HEK293T (cell line): ENCODE measurements around the gene PIK3AP1.
"Not testable (repeated sequence)": the region's sequence is repeated elsewhere in the genome, so short reads cannot be mapped to it uniquely, and the experiment has no call there.

Source experiments
- CTCF ChIA-PET: fragments of 350-600 bp; formaldehyde crosslinking; extraction: SDS; loops from one replicate; lab custom pipeline; 2021; ENCODE audit warnings: antibody characterized with exemption, inconsistent platforms; lab: Yijun Ruan, JAX
- POLR2A ChIA-PET: fragments of 350-600 bp; formaldehyde crosslinking; extraction: SDS; loops from one replicate; lab custom pipeline; 2020; ENCODE audit warnings: antibody characterized with exemption, inconsistent platforms; lab: Yijun Ruan, JAX
- DNase-seq: peaks from one replicate; pipeline ENCODE4 v3.0.0; 2012; ENCODE audit warnings: mixed read lengths; ENCODE audit errors: extremely low spot score
- ARNT ChIP-seq: fragments of 450-650 bp; IDR thresholded peaks from 2 replicates; pipeline ENCODE4 v1.6.1; 2017; ENCODE audit warnings: mild to moderate bottlenecking
- BHLHE40 ChIP-seq: fragments of 450-650 bp; IDR thresholded peaks from 2 replicates; pipeline ENCODE4 v1.6.1; 2016; ENCODE audit warnings: mild to moderate bottlenecking, moderate library complexity, borderline replicate concordance
- CTBP1 ChIP-seq: fragments of 450-650 bp; IDR thresholded peaks from 2 replicates; pipeline ENCODE4 v1.6.1; 2016; ENCODE audit warnings: borderline replicate concordance
- ELF4 ChIP-seq: fragments of 450-650 bp; IDR thresholded peaks from 2 replicates; pipeline ENCODE4 v1.6.1; 2017; ENCODE audit warnings: antibody characterized with exemption
- FOXA1 ChIP-seq: fragments of 450-650 bp; IDR thresholded peaks from 2 replicates; pipeline ENCODE4 v1.6.1; 2016; ENCODE audit warnings: mild to moderate bottlenecking
- FOXK2 ChIP-seq: fragments of 450-650 bp; IDR thresholded peaks from 2 replicates; pipeline ENCODE4 v1.6.1; 2016; ENCODE audit warnings: mild to moderate bottlenecking
- FOXM1 ChIP-seq: fragments of 450-650 bp; IDR thresholded peaks from 2 replicates; pipeline ENCODE4 v1.6.1; 2017; ENCODE audit warnings: mild to moderate bottlenecking, borderline replicate concordance
- HDGF ChIP-seq: fragments of 450-650 bp; IDR thresholded peaks from 2 replicates; pipeline ENCODE4 v1.6.1; 2017; ENCODE audit warnings: antibody characterized with exemption, borderline replicate concordance
- L3MBTL2 ChIP-seq: fragments of 450-650 bp; conservative IDR thresholded peaks from 2 replicates; pipeline ENCODE4 v1.6.1; 2016; ENCODE audit warnings: mild to moderate bottlenecking
- LEF1 ChIP-seq: fragments of 450-650 bp; IDR thresholded peaks from 2 replicates; pipeline ENCODE4 v1.6.1; 2017; ENCODE audit warnings: mild to moderate bottlenecking, borderline replicate concordance
- NFRKB ChIP-seq: fragments of 450-650 bp; IDR thresholded peaks from 2 replicates; pipeline ENCODE4 v1.6.1; 2016; ENCODE audit warnings: mild to moderate bottlenecking, moderate library complexity
- SP1 ChIP-seq: fragments of 450-650 bp; IDR thresholded peaks from 2 replicates; pipeline ENCODE4 v1.6.1; 2017
- SUZ12 ChIP-seq: fragments of 450-650 bp; IDR thresholded peaks from 2 replicates; pipeline ENCODE4 v1.6.1; 2016; ENCODE audit warnings: mild to moderate bottlenecking
- TARDBP ChIP-seq: fragments of 450-650 bp; IDR thresholded peaks from 2 replicates; pipeline ENCODE4 v1.6.1; 2016
- ZNF384 ChIP-seq: fragments of 450-650 bp; IDR thresholded peaks from 2 replicates; pipeline ENCODE4 v1.6.1; 2016
- TF ChIP-seq, protein P1 (sequence below): fragments of 450-650 bp; IDR thresholded peaks from 2 replicates; pipeline ENCODE4 v1.6.1; 2016

Gene PIK3AP1

DNA sequence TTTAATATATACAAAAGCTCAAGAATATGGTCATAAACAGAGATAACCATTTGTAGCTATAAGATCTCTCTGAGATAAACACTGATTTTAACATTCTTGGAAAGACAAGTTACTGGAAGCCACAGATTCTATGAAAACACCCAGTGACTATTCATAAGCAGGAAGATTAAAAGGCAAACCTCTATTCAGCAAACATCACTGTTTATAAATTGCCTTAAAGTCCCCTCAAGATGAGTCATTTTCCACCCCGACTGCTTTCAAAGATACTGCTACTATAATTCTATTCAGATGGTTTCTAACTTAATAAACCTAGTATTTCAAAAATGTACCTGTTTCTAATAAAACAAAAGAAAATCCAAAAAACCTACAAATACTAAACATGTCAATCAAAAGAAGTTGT lies 154.5 kb downstream of the PIK3AP1 start:
- DNase-seq = no peak
- TF ChIP-seq CTBP1 (no peak), TARDBP (no peak), NFRKB (no peak), HDGF (no peak), SUZ12 (no peak), ZNF384 (no peak), L3MBTL2 (no peak), ARNT (no peak), FOXA1 (no peak), FOXK2 (no peak)
- ChIA-PET POLR2A (no interaction called here), CTCF (no interaction called here)

DNA sequence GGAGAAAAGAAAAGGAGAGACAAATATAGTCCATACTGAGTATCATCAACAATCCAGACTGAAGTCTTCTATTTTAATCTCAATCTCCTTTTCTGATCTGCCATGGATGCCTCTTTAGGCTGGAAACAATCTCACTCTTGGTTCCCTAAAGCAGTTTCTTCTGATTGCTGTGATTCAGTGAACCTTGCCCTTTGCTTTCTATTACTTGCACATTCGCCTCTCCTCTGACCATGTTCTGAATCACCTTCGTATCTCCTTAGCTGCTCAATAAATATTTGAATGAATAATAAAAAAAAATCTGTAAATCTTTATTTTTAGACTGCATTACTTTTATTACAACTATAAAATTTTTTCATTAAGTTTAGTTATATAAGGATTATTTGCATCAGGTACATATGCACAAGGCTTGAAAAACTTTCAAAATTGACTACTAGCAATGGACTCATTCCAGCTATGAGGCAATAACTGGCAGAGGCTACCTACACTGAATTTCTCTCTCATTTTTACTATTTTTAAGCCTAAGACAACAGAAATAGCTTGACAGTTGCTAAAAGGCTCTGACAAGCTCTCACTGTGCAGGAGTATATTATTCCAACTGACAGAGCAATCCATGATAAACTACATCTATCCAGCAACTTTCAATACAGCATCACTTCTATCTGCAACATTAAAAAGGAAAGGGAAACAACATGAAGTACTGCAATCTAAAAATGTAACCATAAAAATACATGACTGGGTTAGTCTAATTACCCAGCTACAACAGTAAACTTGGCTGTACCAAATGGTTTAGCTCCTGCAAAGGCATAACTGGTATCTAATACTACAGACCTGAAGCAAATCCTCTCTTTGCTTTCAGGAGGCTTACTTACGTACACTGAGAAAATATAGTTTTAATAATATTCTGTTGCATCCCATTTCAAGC lies 159.1 kb downstream of the PIK3AP1 start:
- TF ChIP-seq L3MBTL2 (no peak), SP1 (no peak), CTBP1 (no peak), HDGF (no peak), TARDBP (no peak)
- CTCF ChIA-PET = interaction anchor here (0.7 kb wide), 1 partner anchor 25 kb away, joined by 6 read pairs; no protein-coding TSS in a partner anchor
- POLR2A ChIA-PET = no interaction called here
- DNase-seq = no peak

DNA sequence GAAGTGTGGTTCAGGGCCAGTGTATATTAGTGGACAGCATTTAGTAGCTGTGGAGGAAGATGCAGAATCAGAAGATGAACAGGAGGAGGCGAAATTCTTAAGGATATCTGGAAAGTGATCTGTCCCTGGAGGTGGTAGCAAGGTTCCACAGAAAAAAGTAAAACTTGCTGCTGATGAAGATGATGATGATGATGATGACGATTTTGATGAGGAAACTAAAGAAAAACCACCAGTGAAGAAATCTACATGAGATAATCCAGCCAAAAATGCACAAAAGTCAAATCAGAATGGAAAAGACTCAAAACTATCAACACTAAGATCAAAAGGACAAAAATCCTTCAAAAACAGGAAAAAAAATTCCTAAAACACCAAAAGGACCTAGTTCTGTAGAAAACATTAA lies 159.8 kb downstream of the PIK3AP1 start:
- ChIA-PET CTCF (no interaction called here), POLR2A (no interaction called here)
- no peak for TF ChIP-seq ELF4
- TF ChIP-seq NFRKB = no peak
- TF ChIP-seq L3MBTL2 = no peak
- TF ChIP-seq BHLHE40 = no peak
- TF ChIP-seq FOXA1 = no peak
- no peak for TF ChIP-seq LEF1
- TF ChIP-seq SP1 = no peak
- TF ChIP-seq FOXM1 = no peak
- no peak for TF ChIP-seq SUZ12
- TF ChIP-seq CTBP1 = no peak
- TF ChIP-seq ZNF384 = no peak
- TF ChIP-seq, protein P1, sequence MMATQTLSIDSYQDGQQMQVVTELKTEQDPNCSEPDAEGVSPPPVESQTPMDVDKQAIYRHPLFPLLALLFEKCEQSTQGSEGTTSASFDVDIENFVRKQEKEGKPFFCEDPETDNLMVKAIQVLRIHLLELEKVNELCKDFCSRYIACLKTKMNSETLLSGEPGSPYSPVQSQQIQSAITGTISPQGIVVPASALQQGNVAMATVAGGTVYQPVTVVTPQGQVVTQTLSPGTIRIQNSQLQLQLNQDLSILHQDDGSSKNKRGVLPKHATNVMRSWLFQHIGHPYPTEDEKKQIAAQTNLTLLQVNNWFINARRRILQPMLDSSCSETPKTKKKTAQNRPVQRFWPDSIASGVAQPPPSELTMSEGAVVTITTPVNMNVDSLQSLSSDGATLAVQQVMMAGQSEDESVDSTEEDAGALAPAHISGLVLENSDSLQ = no peak
- no peak for TF ChIP-seq TARDBP
- TF ChIP-seq FOXK2 = no peak
- TF ChIP-seq HDGF = no peak
- no peak for TF ChIP-seq ARNT
- no peak for DNase-seq

DNA sequence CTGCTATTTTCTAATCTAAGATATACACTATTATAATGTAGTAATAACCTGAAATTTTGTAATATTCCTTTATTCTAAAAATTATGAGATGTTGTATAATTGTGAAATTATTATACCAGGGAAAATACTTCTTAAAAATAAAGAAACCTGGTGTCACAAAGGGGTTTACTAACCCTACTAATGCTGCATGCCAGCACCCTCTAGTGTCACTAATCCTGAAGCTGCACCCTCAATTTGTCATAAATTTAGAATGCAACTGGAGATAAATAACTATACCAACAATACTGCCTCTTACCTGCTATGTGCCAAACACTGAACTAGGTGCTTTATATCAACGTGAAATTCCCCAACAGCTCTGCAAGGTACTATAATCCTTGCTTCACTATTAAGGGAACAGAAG lies 164.3 kb downstream of the PIK3AP1 start:
- ChIA-PET POLR2A (no interaction called here), CTCF (interaction anchor here (0.9 to 1.0 kb wide), 2 partner anchors 11 to 18 kb away, joined by 3 read pairs; no protein-coding TSS in a partner anchor)
- DNase-seq = peak; percentile 13

DNA sequence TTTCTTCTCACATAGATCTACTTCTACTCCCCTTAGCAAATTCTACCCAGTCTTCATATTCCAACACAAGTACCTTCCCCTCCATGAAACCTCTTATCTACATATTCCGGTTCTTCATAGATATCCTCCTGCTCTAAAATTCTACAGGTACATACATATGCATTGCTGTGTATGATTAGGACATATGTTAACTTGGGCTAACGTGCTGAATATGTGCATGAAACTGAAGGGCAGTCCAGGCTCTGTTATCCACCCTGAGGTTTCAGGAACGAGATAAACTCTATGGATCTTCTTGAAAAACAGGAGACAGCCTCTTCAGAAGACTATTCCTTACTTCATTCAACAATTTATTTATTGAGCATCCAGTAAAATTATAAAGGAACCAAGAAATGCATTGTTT lies 165.0 kb downstream of the PIK3AP1 start:
- DNase-seq = no peak
- no peak for TF ChIP-seq SP1
- TF ChIP-seq, protein P1 = no peak
- TF ChIP-seq SUZ12 = no peak
- TF ChIP-seq CTBP1 = no peak
- TF ChIP-seq LEF1 = no peak
- TF ChIP-seq ZNF384 = no peak
- no peak for TF ChIP-seq BHLHE40
- TF ChIP-seq NFRKB = no peak
- no peak for TF ChIP-seq FOXM1
- no peak for TF ChIP-seq ELF4
- TF ChIP-seq HDGF = no peak
- TF ChIP-seq ARNT = no peak
- no peak for TF ChIP-seq TARDBP
- TF ChIP-seq FOXA1 = no peak
- TF ChIP-seq FOXK2 = no peak
- ChIA-PET POLR2A (no interaction called here), CTCF (no interaction called here)

More for the DNA sequence above, 164.3 kb downstream of the PIK3AP1 start:
- TF ChIP-seq NFRKB = no peak
- no peak for TF ChIP-seq ELF4
- no peak for TF ChIP-seq BHLHE40
- TF ChIP-seq LEF1 = no peak
- no peak for TF ChIP-seq FOXM1
- TF ChIP-seq L3MBTL2 = no peak
- no peak for TF ChIP-seq TARDBP
- TF ChIP-seq CTBP1 = no peak
- TF ChIP-seq, protein P1 = no peak
- no peak for TF ChIP-seq FOXK2
- TF ChIP-seq ZNF384 = no peak
- TF ChIP-seq SUZ12 = no peak
- TF ChIP-seq SP1 = no peak
- no peak for TF ChIP-seq HDGF
- no peak for TF ChIP-seq ARNT

DNA sequence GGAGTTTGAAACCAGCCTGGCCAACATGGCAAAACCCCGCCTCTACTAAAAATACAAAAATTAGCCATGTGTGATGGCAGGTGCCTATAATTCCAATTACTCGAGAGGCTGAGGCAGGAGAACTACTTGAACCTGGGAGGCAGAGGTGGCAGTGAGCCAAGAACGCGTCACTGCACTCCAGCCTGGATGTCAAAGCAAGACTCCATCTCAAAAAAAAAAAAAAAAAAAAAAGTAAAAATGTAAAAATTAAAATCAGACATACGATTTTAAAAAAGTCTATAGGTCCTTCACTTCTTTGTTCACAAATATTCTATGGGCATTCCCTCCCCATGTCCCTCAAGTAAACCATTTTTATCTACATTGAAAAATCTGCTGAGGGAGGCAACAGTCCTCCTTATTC lies 171.7 kb downstream of the PIK3AP1 start:
- ChIA-PET POLR2A (no interaction called here), CTCF (no interaction called here)
- TF ChIP-seq, protein P1 = no peak
- TF ChIP-seq HDGF = no peak
- TF ChIP-seq LEF1 = no peak
- no peak for TF ChIP-seq FOXM1
- TF ChIP-seq ELF4 = no peak
- no peak for TF ChIP-seq FOXA1
- TF ChIP-seq ZNF384 = no peak
- no peak for TF ChIP-seq TARDBP
- no peak for TF ChIP-seq FOXK2
- TF ChIP-seq NFRKB = no peak
- no peak for TF ChIP-seq CTBP1
- no peak for TF ChIP-seq L3MBTL2
- no peak for TF ChIP-seq BHLHE40
- TF ChIP-seq ARNT = no peak
- no peak for DNase-seq

DNA sequence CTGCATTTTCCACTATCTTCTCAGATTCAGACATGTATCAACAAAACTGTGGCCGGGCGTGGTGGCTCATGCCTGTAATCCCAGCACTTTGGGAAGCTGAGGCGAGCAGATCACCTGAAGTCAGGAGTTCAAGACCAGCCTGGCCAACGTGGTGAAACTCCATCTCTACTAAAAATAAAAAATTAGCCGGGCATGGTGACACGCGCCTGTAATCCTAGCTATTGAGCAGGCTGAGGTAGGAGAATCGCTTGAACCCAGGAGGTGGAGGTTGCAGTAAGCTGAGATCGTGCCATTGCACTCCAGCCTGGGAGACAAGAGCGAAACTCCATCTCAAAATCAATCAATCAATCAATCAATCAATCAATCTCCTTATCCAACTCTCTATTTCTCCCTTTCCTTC lies 174.8 kb downstream of the PIK3AP1 start:
- POLR2A ChIA-PET, DNase-seq: not testable (repeated sequence)
- CTCF ChIA-PET = interaction anchor here (0.7 to 0.9 kb wide), 2 partner anchors 43 to 173 kb away, joined by 3 to 4 read pairs; no protein-coding TSS in a partner anchor
